Fibroblast of skin of scalp (primary cell): Measurements from ENCODE around the gene PIAS4. TPM values are rescaled to one million over a fixed set of nuclear protein-coding genes. Genes with fewer than 3 reads are reported as not detected.
"Not testable (repeated sequence)": the region's sequence is repeated elsewhere in the genome, so short reads cannot be mapped to it uniquely, and the experiment has no call there.

Experiments
- DNase-seq: peaks from one replicate; pipeline ENCODE4 v3.0.0-alpha.2; 2013
- polyA plus RNA-seq, 2 experiments: library from polyadenylated mRNA; unstranded; fragments of 120-200 nt; gene quantifications; one replicate each; pipeline ENCODE4 v1.2.1, GENCODE V29; 2013; ENCODE audit not compliant: insufficient read length in 2 of 2

The PIAS4 gene, protein sequence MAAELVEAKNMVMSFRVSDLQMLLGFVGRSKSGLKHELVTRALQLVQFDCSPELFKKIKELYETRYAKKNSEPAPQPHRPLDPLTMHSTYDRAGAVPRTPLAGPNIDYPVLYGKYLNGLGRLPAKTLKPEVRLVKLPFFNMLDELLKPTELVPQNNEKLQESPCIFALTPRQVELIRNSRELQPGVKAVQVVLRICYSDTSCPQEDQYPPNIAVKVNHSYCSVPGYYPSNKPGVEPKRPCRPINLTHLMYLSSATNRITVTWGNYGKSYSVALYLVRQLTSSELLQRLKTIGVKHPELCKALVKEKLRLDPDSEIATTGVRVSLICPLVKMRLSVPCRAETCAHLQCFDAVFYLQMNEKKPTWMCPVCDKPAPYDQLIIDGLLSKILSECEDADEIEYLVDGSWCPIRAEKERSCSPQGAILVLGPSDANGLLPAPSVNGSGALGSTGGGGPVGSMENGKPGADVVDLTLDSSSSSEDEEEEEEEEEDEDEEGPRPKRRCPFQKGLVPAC
- polyA plus RNA-seq (2013, experiment 1 of 2; ENCODE audit: insufficient read length): 23.7 TPM
- polyA plus RNA-seq (2013, experiment 2 of 2; ENCODE audit: insufficient read length): 22.8 TPM

DNA sequence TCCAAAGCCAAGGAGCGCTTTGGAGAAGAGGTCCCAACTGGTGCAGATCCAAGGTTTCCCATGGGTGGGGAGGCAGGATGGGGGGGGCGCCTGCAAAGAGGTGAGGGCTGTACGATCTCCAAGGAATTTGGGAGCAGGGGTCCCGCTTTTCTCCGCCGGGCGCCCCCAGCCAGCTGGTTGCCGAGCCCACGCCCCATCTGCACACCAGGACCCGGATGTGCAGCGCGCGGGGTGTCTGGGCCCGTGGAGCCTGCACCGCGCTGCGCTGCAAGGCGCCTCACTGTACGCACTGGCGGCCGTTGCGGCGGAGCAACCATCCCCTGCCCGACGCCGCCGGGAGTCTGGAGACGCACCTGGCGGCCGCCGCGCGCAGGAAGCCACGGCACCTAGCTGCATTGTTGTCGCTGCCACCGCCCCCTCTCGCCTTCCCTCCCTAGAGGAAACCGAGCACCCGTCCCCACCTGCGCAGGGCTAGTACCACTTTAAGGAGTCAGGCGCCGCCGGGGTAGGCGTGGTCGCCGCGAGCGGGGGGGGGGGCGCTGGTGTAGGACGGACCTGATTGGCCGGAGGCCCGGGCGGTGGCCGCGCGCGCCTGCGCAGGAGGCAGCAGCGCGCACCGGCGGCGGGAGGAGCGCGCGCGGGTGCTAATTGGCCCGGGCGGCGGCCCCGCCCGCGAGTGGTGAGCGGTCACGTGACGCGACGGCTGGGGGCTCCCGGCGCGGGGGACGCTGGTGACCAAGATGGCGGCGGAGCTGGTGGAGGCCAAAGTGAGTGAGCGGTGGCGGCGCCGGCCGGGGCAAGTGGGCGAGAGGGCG lies at the start of gene PIAS4:
PIAS4 (plus strand) TSS at position 716 of the 815 bp plus-strand sequence; CDS start at position 741, 25 bp downstream.
- peak; percentile 96 for DNase-seq

DNA sequence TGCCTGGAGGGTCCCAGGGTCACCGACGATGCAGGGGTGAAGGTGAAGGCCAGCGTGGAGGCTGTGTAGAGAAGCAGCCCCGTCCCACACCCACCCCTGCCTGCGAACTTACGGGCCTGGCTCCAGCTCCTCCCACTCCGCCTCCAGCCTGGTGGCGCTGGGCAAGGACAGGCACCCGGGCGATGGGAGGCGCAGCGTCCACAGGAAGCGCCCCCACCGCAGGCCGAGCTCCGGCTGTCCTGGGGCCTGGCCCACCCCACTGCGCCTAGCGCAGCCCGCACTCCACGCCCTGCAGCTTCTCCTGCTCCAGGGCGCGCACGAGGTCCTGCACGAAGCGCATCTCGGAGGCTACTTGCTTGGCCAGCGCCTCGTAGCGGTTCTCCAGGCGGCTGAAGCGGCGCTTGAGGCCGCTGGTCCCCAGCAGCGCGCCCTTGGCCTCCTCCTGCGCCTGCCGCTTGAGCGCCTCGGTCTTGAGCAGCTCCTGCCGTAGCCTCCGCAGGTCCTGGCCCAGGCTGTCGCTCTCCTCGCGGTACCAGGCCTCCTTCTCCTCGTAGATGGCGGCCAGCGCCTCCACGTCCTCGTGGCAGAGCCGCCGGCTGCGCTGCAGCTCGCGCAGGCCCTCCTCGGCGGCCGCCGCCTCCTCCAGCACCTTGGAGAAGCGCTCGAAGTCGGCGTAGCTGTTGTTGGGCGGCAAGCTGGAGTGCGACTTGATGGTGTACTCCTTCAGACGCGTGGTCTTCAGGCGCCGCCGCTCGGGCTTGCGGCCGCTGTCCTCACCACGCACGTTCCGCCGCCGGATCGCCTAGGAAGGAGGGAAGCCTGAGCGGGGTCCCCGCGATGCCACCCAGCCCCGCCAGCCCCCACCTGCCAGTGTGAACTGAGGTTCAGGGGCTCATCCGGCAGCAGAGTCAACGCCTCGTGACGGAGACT lies 48.4 kb upstream of the PIAS4 start:
- no peak for DNase-seq

DNA sequence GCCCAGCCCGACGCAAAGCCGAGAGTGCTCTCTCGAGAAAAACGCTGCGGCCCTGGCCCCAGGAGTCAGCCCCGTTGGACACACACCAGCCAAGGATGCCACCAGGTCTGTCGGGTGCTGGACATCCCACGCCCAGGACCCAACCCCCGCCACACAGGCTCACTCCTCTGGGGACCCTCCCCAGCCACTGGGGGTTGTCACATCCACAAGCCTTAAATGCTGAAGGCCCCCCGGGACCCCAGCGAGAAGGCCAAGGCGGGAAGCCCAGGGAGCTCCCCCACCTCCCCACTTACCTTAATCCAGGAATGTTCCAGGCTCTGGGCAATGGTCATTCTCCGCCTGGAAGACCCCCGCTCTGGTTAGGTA lies 47.8 kb upstream of the PIAS4 start:
- DNase-seq: no peak

DNA sequence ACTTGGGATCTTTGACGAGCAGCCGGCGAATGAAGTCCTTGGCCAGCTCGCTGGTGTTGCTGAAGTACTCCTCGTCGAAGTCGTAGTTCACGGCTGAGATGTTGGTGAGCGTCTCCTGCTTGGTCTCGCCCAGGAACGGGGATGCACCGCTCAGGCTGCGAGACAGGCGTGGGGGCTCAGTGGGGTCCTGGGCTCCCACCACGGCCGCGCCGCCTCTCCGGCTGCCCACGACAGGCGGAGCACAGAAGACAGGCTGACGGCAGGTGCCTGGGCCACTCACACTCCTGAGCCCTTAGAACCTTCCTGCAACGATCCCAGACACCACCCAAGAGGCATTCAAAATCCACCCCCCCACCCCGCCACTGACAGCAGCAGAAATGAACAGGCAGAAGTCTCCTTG lies 46.5 kb upstream of the PIAS4 start:
- DNase-seq: no peak

DNA sequence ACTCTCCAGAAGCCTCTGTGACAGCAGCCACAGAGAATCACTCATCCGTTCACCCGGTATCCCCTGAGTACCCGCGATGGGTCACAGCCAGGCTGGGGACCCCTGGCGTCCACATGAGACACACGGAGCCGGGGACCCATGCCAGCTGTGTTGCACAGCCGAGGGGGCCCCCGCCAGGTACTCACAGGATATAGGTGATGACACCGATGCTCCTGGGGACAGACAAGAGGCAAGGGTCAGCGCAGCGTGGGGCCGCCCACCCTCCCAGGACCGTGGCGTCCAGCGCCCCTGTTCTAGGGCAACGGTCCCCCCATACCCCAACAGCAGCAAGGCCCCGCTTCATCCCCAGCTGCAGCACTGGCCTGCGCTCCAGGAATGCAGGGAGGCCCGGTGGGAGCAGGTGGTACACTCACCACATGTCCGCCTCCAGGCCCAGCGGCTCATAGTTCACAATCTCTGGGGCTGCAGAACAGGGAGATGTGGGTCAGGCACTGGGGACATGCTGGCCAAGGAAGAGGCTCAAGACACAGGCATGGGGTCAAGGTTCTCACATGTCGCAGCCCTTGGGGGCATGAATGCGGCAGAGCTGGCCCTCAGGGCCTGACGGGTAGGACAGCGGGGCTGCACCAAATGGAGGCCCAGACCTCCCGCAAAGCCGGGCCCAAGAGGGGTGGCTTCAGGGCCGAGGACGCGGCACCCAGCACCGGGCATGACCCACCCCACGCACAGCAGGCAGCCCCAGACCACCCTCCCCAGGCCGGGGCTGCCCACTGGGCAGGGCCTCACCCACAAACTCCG lies 43.9 kb upstream of the PIAS4 start:
- DNase-seq: no peak

DNA sequence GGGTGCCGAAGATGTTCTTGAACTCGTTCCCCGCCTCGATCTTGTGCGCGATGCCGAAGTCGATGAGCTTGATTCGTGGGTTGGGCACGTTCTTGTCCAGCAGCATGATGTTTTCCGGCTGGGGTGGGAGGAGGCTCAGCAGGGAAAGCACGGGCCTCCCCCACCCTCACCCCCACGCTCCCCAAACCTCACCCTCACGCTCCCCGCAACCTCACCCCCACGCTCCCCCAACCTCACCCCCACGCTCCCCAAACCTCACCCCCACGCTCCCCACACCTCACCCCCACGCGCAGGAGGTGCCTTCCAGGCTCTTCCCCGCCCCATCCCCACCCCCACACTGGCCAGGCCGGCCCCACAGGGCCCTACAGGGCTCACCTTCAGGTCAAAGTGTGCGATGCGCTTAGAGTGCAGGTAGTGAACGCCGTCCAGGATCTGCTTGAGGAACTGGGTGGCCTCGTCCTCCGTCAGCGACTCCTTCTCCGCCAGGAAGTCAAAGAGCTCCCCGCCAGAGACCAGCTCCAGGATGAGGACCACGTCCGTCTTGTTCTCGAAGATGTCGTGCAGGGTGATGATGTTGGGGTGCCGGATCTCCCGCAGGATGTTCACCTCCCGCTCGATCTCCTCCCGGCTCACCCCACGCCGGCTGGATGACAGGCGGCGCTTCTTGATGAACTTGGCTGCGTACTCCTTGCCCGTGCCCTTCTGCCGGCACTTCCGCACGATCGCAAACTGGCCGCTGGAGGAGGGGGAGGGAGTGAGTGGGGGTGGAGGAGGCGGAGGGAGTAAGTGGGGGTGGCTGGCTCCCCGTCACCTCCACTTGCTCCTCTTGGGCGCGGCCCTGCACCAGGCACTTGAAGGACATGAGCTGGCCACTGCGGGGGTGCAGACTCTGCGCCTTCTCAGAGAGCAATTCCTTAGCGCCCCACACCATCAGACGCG lies 43.0 kb upstream of the PIAS4 start:
- DNase-seq: no peak

DNA sequence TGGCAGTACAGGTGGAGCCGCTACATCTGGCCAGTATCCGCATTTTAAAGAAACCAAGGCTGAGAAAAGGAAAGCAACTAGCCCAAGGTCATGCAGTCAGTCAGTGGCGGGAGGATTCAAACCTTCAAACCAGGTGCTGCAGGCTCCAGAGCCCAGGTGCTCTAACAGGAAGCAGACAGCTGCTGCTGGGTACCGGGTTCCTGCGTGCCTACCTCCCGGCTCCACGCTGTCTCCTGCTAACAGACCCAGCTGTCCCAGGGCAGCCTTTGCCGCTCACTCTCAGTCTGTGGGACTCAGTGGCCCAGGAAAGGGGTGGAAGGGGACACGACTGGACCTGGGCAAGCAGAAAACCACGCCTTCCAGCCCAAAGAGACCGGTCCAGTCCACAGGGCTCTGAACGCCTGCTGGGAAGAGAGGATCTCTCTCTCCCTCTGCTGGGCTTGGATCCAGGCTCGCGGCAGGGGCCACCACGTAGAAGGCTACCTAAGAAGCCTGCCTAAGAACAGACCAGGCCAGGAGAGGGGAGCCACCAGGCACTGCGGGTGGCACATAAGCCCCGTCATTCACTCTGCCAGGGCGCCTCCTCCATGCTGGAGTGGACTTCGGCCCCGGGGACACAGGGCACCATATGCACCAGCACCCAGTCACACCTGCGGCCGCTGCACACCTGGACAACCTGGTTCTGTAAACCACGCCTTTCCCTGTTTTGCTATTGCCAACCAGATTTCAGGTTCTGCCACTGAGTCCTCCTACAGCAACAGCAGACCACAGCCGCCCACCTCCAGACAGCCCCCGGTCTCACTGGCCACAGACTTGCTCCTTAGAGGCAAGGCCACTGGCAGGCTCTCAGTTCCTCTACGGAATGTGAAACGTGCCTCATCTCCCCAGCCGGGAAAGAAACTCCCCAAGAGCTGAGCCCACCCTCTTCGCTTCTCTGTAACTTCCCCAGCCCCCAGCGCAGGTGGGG lies 41.2 kb upstream of the PIAS4 start:
- DNase-seq: no peak

DNA sequence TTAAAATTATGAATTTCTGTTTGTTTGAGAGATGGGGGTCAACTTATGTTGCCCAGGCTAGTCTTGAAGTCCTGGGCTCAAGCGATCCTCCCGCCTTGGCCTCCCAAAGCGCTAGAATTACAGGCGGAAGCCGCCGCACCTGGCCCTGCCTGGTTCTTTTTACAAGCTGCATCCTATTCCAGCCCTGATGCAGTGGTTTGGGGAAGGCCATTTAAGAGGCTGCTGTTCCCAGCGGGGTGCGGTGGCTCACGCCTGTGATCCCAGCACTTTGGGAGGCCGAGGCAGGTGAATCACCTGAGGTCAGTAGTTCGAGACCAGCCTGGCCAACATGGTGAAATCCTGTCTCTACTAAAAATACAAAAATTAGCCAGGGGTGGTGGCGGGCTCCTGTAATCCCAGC lies 39.6 kb upstream of the PIAS4 start:
- DNase-seq: not testable (repeated sequence)

DNA sequence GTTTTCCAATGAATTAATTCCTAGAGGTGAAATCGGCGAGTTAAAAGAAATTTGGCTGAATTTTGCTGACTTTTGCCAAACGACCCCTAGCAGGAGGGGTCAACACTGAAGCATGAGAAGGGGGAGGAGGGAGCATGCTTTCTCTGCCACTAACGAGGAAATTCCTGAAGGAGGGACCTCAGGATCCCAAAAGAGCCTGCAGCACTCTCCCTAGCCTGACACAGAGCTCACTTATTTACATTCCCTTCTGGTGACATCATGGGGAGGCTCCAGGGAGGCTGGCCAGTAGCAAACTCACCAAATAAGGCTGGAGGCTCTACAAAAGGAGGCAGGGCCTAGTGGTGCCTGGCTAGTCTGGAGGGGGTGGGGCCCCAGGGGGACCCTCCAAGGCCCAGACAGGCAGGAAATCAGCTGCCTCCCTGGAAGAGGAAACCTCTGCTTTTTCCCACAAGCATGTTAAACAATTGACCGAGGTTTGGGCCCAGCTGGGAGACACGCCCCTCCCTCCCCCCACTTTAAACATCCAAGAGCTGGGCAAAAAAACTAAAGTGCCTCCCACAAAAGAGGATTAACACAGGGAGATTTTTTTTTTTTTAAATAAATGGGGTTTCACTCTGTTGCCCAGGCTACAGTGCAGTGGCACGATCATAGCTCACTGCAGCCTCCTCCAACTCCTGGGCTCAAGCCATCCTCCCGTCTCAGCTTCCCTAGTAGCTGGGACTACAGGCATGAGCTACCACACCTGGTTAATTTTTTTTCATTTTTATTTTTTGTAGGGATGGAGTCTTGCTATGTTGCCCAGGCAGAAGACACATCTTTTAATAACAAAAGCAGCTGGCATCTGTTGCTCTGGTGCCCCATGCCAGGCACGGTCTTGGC lies 38.7 kb upstream of the PIAS4 start:
- peak; percentile 100 for DNase-seq

DNA sequence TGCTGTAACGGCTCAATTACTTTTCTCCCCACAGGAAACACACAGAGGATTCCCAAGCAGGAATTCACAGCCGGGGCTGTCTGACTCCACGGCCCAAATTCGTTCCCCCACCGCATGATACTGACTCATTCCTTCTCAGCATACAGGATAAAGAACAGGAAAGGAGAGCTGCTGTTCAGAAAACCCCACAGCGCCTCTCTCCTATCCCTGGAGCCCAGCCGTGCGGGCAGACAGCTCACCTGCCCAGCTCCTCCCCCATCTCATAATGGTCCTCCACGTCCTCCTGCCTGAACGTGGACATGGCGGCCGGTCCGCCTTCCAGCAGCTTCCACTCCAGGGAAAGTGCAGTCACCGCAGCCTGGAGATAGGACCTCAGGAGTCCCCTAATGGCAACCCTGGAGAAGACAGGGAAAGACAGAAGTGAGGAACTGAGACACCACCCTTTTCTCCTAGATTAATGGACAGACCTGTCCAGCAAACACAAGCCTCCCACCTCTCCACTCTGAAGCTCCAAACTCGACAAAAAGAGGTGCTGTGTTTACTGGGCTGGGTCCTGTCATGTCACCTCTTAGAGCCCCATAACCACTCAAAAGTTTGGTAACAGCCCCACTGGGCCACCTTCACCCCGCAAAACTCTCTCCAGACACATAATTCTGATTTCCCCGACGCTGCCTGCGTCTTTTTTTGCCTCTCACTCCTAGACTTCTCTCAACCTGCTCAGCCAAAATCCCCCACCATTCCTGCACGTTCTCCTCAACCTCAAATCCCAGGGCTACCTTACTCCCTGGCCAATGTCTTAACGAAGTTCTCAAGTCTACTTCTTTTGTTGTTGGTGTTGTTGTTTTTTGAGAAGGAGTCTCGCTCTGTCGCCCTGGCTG lies 37.9 kb upstream of the PIAS4 start:
- peak; percentile 90 for DNase-seq

DNA sequence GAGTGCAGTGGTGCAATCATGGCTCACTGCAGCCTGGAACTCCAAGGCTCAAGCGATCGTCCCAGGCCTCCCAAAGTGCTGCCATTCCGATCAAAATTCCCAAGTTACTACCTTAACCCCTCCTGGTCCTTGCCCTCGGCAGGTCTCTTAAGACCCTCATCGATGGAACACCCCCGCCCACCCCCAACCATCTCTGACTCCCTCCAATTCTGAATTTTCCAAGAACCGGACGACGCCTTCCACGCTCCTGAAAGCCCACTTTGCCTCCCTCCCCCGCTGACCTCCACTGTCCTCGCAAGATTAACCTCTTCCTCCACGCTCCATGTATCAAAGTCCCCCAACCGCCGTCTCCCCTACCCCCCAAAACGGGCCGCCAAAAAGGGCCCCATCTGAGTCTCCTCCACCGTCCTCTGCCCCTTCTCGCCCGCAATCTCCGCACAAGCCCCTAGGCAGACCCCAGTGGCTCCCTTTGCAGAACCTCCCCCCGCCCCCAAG lies 37.2 kb upstream of the PIAS4 start:
- DNase-seq: no peak

DNA sequence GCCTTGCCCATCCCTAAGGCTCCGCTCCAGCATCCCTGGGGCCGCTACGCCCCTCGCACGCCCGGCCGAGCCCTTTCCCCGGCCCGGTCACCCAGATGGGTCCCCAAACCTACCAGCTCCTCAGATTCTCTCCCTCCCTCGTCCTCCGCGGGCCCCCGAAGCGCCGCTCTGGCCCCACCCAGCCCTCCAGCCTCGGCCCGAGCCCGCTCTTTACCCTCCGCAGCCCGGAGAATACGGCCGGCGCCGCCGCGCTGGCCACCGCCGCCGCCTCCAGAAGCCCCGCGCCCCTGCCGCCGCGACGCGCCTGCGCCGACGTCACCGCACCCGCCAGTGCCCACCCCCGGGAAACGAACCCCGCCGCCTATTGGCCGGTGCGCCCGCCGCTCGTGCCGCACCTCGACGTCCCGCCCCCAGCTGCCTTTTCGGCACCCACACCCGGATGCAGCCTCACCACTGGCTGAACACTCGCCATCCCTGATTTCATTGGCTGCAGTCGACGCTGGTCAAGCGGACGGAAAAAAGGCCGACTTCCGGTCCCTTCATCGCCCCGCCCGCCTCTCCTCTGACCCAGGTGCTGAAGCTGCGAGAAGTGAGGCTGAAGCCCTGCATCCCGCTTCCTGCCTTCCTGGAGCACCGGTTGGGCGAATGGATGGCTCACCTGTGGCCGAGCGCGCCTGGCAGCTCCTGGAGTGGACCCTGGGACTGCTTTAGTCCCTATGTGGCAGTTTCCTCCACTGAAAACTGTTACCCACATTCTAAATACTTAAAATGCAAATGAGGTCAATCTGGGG lies 36.5 kb upstream of the PIAS4 start, which contains the start of gene DAPK3:
DAPK3 (minus strand) TSS at position 292 of the 791 bp plus-strand sequence. CDS start 1,364 bp downstream, outside the sequence.
- DNase-seq: peak; percentile 98

DNA sequence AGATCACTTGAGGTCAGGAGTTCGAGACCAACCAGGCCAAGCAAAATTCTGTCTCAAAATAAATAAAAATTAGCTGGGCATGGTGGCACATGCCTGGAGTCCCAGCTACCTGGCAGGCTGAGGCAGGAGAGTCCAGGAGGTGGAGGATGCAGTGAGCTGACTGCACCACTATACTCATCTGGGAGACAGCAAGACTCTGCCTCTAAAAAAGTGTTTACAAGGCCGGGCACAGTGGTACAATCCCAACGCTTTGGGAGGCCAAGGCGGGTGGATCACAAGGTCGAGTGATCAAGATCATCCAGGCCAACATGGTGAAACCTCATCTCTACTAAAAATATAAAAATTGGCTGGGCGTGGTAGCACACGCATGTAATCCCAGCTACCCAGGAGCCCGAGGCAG lies 32.4 kb upstream of the PIAS4 start:
- DNase-seq: no peak

DNA sequence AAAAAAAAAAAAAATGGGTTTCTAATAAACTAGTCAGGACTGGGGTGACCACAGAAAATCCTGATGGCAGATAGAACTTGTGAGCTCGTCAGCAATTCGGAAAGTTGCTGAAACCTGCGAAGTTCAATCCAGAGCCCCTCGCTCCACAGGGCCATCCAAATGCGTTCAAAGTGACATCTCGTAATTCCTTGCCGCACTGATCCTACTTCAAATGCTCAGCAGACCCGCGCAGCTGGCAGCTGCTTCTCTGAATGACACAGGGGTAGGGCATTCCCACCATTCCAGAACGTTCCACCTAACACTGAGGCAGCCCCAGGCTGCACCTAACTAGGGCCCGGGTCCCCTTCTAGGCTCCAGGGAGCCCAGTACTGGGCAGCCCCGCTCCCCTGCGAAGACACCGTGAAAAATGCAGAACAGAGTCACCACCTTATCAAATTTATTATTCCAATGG lies 31.9 kb upstream of the PIAS4 start:
- no peak for DNase-seq

DNA sequence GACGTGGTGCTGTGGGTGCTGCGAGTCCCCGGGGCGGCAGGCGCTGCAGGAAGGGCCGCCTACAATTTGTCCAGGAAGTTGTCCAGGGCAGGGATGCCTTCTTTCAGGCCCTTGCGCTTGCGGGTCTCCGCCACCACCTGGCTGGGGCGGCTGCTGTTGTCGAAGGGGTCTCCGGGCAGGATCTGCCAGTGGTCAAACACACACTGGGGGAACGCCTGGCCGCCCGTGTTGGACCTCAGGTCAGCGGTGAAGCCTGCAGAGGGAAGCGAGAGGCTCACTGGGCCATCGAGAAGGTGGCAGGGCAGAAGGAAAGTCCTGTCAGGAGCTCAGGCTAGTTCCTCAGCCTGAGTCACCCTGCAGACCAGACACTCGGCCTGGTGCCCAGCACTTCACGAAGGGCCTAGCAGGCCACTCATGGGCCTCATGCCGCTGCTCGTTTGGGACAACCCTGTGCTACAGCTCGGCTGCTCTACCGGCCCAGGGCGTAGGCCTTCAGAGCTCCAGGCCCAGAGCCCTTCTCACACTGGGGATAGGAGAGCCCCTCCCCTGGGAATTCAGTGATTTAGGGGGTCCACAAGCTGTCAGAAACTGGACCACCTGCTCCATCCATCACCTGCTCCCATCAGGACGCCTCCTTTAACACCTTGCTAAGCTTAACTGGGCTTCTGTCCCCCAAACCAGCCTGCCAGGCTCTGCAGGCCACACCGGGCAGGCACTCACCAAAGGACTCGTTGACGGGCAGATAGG lies 30.9 kb upstream of the PIAS4 start:
- DNase-seq: no peak
